ENCODE measurements around the gene STOML3. TPM values are rescaled to one million over a fixed set of nuclear protein-coding genes. Genes with fewer than 3 reads are reported as not detected.

Gene STOML3
- total RNA-seq, 2 donors from 2014 or later, result not detected

DNA sequence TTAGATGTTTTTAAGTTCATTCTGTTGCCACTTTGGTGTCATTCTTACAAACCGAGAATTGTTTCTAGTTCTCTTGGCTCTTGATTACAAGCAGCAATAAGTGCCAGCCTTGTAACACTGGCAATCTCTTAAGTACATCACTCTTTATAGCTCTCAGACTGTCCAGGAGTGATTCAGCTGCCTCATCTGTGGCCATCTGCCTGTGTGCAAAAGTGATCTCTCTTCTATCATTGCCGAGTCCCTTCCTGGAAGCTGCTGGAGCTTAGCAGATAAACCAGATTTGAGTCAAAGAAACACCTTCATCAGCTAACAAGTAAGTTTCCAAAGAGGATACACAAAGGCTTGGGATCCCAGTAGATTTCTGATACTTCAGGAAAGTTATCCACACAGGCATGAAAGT, 23.2 kb downstream of the STOML3 start:
- ATAC-seq, result no peak
- Histone ChIP-seq H3K9me3 (no peaks in the 10 kb centered on the region), H3K27ac (no peak overlapping the region), H3K4me3 (no peak overlapping the region), H3K4me1 (no peaks in the 10 kb centered on the region), H3K27me3 (no peaks in the 10 kb centered on the region), H3K36me3 (replicated peaks in 1 of 2; ENCODE audit: insufficient read depth in 1 of 2, low read depth in 2 of 2) (no peaks in the 10 kb centered on the region)
- WGBS, 2 donors, result 36 to 69% methylated on average over 2 of the region's 2 CpGs
- intact Hi-C loops (cut with DNase I), result no loop called here
- DNase-seq, result no peak
- no peak for TF ChIP-seq POLR2A (IDR thresholded peaks at IDR 0.05)
- TF ChIP-seq, protein P1, sequence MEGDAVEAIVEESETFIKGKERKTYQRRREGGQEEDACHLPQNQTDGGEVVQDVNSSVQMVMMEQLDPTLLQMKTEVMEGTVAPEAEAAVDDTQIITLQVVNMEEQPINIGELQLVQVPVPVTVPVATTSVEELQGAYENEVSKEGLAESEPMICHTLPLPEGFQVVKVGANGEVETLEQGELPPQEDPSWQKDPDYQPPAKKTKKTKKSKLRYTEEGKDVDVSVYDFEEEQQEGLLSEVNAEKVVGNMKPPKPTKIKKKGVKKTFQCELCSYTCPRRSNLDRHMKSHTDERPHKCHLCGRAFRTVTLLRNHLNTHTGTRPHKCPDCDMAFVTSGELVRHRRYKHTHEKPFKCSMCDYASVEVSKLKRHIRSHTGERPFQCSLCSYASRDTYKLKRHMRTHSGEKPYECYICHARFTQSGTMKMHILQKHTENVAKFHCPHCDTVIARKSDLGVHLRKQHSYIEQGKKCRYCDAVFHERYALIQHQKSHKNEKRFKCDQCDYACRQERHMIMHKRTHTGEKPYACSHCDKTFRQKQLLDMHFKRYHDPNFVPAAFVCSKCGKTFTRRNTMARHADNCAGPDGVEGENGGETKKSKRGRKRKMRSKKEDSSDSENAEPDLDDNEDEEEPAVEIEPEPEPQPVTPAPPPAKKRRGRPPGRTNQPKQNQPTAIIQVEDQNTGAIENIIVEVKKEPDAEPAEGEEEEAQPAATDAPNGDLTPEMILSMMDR (IDR thresholded peaks at IDR 0.05), result no peak

DNA sequence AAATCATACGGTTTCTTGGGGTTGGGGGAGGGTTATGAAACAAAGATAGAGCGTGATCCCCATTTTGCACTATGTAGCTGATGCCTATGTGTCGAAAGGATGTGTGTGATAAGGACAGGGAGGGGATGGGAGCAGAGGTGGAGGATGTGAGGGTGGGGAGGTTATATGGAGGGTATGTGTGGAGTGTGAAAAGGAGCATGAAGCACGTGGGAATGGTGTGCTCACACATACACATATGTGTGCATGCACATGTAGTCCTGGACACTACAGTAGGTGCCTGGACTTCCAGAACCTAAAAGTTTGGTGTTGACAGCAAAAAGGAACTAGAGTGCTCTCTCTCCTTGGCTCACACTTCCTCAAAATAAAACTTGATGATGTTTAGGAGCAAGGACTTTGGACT, 25.4 kb downstream of the STOML3 start:
- 68 to 76% methylated on average over 4 of the region's 4 CpGs for WGBS, 2 donors
- no peak for ATAC-seq

DNA sequence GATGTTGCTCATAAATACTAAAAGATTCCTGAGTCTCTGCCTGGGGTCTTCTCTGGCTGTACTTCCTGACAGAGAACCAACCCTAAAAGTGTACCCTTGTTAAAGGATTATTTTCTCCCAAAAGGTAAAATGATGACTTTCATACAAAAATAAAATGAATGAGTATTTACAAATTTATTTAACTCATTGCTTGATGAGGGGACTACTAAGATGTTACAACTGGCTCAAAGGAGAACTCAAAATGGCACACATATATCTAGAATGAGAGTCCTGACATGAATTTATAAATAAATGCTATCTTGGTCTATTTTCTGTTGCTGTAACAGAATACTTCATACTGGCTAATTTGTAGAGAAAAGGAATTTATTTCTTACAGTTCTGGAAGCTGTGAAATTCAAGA, 30.5 kb downstream of the STOML3 start:
- no peak for TF ChIP-seq POLR2A (IDR thresholded peaks at IDR 0.05)
- TF ChIP-seq, protein P1 (IDR thresholded peaks at IDR 0.05), result no peak
- Histone ChIP-seq H3K4me1 (no peaks in the 10 kb centered on the region), H3K4me3 (no peak overlapping the region), H3K27me3 (no peaks in the 10 kb centered on the region), H3K36me3 (replicated peaks in 1 of 2; ENCODE audit: insufficient read depth in 1 of 2, low read depth in 2 of 2) (no peaks in the 10 kb centered on the region), H3K27ac (no peak overlapping the region), H3K9me3 (peaks cover 0 to 11% (median 0%) of the 10 kb centered on the region in 3 donors)
- intact Hi-C loops (cut with DNase I), result no loop called here
- no peak for ATAC-seq
- DNase-seq, result no peak

More for the DNA sequence above, 25.4 kb downstream of the STOML3 start:
- H3K27ac ChIP-seq, result no peak overlapping the region
- intact Hi-C loops (cut with DNase I), result no loop called here
- no peaks in the 10 kb centered on the region for H3K27me3 ChIP-seq
- H3K4me1 ChIP-seq, result no peaks in the 10 kb centered on the region
- no peak overlapping the region for H3K4me3 ChIP-seq
- TF ChIP-seq, protein P1 (IDR thresholded peaks at IDR 0.05), result no peak
- no peak for TF ChIP-seq POLR2A (IDR thresholded peaks at IDR 0.05)
- no peaks in the 10 kb centered on the region for H3K36me3 ChIP-seq (replicated peaks in 1 of 2; ENCODE audit: insufficient read depth in 1 of 2, low read depth in 2 of 2)
- no peak for DNase-seq
- H3K9me3 ChIP-seq, result no peaks in the 10 kb centered on the region

DNA sequence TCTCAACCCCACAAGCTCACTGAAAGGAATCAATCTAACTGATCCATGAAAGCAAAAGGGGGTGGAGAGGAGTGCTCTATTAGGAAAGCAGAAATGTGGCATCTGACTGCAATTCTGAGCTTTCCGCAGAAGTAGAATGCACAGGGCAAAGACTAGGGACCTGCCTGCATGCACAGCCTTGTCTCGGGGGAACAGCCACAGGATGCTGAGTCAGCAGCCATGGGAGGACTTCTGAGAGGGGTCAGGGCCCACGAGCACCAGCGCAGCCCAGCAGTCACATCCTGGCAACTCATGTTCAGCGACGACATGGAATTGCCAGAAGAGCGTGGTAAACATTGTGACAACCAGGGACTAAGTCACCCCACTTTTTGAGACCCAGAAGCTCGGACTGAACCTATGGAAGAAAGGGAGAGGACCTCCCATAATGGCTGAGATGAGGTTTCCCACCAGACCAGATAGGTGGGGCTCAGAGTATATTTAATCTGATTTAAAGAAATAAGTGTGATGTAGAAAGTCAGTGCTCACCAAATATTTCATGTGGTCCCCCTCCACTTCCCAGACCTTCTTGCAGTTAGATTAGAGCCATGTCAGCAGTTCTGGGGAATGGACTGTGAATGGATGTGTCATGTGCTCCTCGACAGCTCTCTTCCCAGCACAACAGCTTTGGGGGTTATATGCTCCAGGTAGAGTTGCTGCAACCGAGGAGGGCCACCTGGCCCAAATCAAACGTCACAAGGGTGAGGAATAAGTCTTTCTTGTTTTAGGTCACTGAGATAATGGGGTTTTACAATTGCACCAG, 32.6 kb downstream of the STOML3 start:
- H3K9me3 ChIP-seq, result peaks cover 0 to 11% (median 0%) of the 10 kb centered on the region in 3 donors
- no peak for DNase-seq
- H3K27ac ChIP-seq, result no peak overlapping the region
- TF ChIP-seq, protein P1 (IDR thresholded peaks at IDR 0.05), result no peak
- TF ChIP-seq POLR2A (IDR thresholded peaks at IDR 0.05), result no peak
- no peaks in the 10 kb centered on the region for H3K4me1 ChIP-seq
- intact Hi-C loops (cut with DNase I), result no loop called here
- no peak for ATAC-seq
- no peaks in the 10 kb centered on the region for H3K36me3 ChIP-seq (replicated peaks in 1 of 2; ENCODE audit: insufficient read depth in 1 of 2, low read depth in 2 of 2)
- no peak overlapping the region for H3K4me3 ChIP-seq
- WGBS, 2 donors, result 79 to 83% methylated on average over 11 of the region's 11 CpGs
- H3K27me3 ChIP-seq, result no peaks in the 10 kb centered on the region

DNA sequence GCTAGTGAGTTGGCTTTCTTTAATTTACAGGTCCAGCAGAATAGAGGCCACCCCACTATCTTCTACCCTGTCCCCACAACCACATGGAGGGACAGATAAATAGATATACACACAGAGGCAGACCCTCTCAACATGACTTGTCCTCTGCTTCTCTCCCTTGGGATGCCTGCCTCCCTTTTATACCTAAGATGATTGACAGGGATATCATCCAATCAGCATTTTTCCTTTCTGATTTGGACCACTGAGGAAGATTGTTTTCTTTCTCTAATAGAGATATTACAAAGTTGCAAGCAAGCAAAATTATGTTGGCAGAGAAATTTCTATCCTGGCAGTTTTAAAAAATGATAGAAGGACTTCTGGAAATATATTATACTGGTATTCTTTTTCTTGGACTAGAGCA, 35.8 kb downstream of the STOML3 start:
- intact Hi-C loops (cut with DNase I), result no loop called here
- Histone ChIP-seq H3K27ac (no peak overlapping the region), H3K4me1 (peaks cover 7% of the 10 kb centered on the region), H3K9me3 (peaks cover 0 to 8% (median 0%) of the 10 kb centered on the region in 3 donors), H3K36me3 (replicated peaks in 1 of 2; ENCODE audit: insufficient read depth in 1 of 2, low read depth in 2 of 2) (no peaks in the 10 kb centered on the region), H3K4me3 (no peak overlapping the region), H3K27me3 (no peaks in the 10 kb centered on the region)
- TF ChIP-seq, protein P1 (IDR thresholded peaks at IDR 0.05), result no peak
- no peak for TF ChIP-seq POLR2A (IDR thresholded peaks at IDR 0.05)
- ATAC-seq, result no peak
- no peak for DNase-seq

All from body of pancreas (tissue), 4 donors.